ENCODE data around the gene ADAMTS19.

The ADAMTS19 gene

DNA sequence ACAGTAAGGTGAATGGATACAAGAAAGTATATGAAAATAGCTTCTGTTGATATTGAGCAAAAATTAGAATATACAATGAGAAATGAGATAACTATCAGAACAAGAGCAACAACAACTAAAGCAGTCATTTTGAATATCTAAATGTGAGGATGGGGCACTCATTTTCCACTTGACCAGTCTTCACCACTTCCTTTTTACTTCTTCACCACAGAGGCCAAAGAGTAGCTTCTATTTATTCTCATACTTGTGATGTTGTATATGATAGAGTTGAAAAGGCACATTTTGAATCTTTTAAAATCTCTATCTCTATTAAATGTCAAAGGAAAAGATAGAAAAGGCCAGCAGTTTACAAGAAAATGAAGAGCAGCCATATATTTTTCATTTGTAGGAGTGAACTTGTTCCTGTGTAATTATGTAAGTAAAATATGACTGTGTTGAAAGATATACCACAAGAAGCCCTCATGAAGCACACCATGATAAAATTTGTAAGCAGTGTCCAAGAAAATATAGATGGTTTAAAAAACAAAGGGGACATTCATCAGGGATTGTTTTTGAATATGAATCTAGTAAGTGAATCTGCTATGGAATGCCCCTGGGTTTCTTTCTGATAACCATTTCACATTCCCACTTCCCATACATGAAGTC is 39.2 kb downstream of the ADAMTS19 start:
- DNase-seq = no peak
- Histone ChIP-seq H3K36me3 (replicated peaks) (no peaks in the 10 kb centered on the region), H3K4me3 (ENCODE audit: low read depth, low read length) (no peak overlapping the region), H3K27me3 (replicated peaks) (no peaks in the 10 kb centered on the region), H3K27ac (no peak overlapping the region)
- in situ Hi-C loops (cut with HindIII; ENCODE audit: low pct_ligation_motif_present, low sequenced_read_pairs) = no loop called here
- TF ChIP-seq, protein P1, sequence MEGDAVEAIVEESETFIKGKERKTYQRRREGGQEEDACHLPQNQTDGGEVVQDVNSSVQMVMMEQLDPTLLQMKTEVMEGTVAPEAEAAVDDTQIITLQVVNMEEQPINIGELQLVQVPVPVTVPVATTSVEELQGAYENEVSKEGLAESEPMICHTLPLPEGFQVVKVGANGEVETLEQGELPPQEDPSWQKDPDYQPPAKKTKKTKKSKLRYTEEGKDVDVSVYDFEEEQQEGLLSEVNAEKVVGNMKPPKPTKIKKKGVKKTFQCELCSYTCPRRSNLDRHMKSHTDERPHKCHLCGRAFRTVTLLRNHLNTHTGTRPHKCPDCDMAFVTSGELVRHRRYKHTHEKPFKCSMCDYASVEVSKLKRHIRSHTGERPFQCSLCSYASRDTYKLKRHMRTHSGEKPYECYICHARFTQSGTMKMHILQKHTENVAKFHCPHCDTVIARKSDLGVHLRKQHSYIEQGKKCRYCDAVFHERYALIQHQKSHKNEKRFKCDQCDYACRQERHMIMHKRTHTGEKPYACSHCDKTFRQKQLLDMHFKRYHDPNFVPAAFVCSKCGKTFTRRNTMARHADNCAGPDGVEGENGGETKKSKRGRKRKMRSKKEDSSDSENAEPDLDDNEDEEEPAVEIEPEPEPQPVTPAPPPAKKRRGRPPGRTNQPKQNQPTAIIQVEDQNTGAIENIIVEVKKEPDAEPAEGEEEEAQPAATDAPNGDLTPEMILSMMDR (IDR thresholded peaks at IDR 0.05; ENCODE audit: low read depth, low read length, missing control alignments) = no peak

DNA sequence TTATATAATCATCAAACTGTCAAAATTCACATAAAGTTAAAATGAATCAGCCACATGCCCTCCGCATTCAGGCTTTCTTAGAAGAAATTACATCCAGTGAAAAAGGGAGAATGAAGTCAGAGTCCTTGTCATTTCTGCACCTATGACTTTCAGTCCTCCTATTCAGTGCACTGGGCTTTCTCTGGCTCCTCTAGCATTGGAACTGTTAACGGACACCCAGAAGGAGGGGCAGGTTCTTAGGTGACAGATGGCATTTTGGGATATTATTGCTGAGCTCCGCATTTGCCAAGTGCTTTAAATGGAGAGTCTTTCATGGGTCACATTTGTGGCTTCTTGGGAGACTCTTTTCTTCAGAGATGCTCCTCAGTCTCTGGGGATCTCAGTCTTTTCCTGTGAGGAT is 40.0 kb downstream of the ADAMTS19 start:
- in situ Hi-C loops (cut with HindIII; ENCODE audit: low pct_ligation_motif_present, low sequenced_read_pairs) = no loop called here
- TF ChIP-seq, protein P1 (IDR thresholded peaks at IDR 0.05; ENCODE audit: low read depth, low read length, missing control alignments) = no peak
- H3K36me3 ChIP-seq (replicated peaks) = no peaks in the 10 kb centered on the region
- H3K4me3 ChIP-seq (ENCODE audit: low read depth, low read length) = no peak overlapping the region
- no peak overlapping the region for H3K27ac ChIP-seq
- no peak for DNase-seq
- no peaks in the 10 kb centered on the region for H3K27me3 ChIP-seq (replicated peaks)

DNA sequence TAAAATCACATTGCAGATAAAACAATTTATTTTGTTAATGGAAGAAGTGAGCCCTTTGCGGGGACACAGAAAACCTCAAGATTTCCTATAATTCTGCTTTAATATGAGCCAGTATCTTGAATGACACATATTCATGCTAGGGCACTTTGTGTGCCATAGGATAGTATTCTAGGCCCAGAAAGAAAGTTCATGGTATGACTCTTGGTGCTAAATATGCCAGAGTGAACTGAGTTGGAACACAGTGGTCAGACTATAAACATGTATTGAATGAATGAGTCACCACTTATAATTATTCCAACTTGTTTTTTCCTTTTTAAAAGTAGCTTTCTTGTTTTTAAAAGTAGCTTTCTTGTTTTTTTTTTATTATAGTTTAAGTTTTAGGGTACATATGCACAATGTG is 46.0 kb downstream of the ADAMTS19 start:
- TF ChIP-seq, protein P1 (IDR thresholded peaks at IDR 0.05; ENCODE audit: low read depth, low read length, missing control alignments) = no peak
- no peak overlapping the region for H3K4me3 ChIP-seq (ENCODE audit: low read depth, low read length)
- no peak for DNase-seq
- H3K27ac ChIP-seq = no peak overlapping the region
- in situ Hi-C loops (cut with HindIII; ENCODE audit: low pct_ligation_motif_present, low sequenced_read_pairs) = no loop called here
- H3K36me3 ChIP-seq (replicated peaks) = no peaks in the 10 kb centered on the region
- H3K27me3 ChIP-seq (replicated peaks) = no peaks in the 10 kb centered on the region

DNA sequence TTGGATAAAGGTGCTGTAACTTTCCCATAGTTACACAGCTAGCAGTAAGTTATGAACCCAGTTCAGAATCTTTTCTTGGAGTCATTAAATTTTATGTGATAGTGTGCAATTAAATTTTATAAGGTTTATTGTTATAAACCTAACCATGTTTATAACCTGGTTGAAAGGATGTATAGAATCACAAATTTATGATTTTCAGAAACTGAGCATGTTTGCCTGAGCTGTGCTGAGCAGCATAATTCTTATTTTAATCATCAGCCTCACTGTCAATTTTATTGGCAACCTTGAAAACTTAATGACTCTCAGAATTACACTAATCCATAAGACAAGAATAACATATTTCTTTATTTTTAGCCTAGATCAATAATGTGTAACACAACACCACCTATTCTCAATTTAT is 46.9 kb downstream of the ADAMTS19 start:
- Histone ChIP-seq H3K27ac (no peak overlapping the region), H3K4me3 (ENCODE audit: low read depth, low read length) (no peak overlapping the region), H3K27me3 (replicated peaks) (no peaks in the 10 kb centered on the region), H3K36me3 (replicated peaks) (no peaks in the 10 kb centered on the region)
- in situ Hi-C loops (cut with HindIII; ENCODE audit: low pct_ligation_motif_present, low sequenced_read_pairs) = no loop called here
- no peak for DNase-seq
- TF ChIP-seq, protein P1 (IDR thresholded peaks at IDR 0.05; ENCODE audit: low read depth, low read length, missing control alignments) = no peak

DNA sequence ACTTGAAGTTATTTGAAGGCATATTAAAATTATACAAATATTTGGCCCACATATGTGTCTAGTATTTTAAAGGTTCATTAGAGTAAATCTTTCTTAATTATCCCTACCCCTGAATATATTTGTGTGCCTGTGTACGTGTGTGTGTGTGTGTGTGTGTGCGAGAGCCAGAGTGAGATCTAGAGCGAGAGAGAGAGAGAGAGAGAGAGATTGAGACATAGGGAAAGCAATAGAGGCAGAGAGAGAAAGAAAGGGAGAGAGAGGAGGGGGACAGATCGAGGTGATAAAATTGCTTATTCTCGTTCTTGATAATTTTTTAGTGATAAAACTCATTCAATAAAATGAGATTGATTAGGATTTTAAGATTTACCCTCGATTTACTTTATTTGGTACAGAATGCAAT is 47.4 kb downstream of the ADAMTS19 start:
- TF ChIP-seq, protein P1 (IDR thresholded peaks at IDR 0.05; ENCODE audit: low read depth, low read length, missing control alignments) = no peak
- H3K36me3 ChIP-seq (replicated peaks) = no peaks in the 10 kb centered on the region
- in situ Hi-C loops (cut with HindIII; ENCODE audit: low pct_ligation_motif_present, low sequenced_read_pairs) = no loop called here

DNA sequence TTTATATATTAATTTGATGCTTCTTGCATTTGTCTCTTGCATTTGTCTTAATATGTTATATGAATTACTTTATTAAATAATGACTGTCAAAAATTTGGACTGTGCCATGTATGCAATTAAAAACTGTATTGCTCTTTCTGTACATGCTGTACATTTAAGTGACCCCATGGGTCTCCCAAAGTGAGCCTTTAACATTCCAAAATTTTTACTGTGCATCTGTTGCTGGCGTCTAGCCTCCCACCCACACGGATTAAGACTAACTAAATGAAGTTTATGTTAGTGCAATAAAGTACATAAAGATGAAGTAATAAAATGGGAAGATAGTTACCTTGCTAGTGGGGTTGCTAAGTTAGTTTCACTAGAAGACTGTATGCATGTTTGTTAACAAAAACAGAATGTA is 48.5 kb downstream of the ADAMTS19 start:
- H3K27ac ChIP-seq = no peak overlapping the region
- TF ChIP-seq, protein P1 (IDR thresholded peaks at IDR 0.05; ENCODE audit: low read depth, low read length, missing control alignments) = no peak
- in situ Hi-C loops (cut with HindIII; ENCODE audit: low pct_ligation_motif_present, low sequenced_read_pairs) = no loop called here

More for the DNA sequence above, 47.4 kb downstream of the ADAMTS19 start:
- DNase-seq = no peak
- H3K4me3 ChIP-seq (ENCODE audit: low read depth, low read length) = no peak overlapping the region
- no peak overlapping the region for H3K27ac ChIP-seq
- no peaks in the 10 kb centered on the region for H3K27me3 ChIP-seq (replicated peaks)

More for the DNA sequence above, 48.5 kb downstream of the ADAMTS19 start:
- H3K36me3 ChIP-seq (replicated peaks) = no peaks in the 10 kb centered on the region
- H3K4me3 ChIP-seq (ENCODE audit: low read depth, low read length) = no peak overlapping the region
- no peak for DNase-seq
- H3K27me3 ChIP-seq (replicated peaks) = no peaks in the 10 kb centered on the region
